HUES48 (cell line): ENCODE results near the gene OIP5.

Experiments used
- H3K27ac ChIP-seq: one replicate; pipeline ENCODE4 v1.7.0; 2013; ENCODE audit warnings: low read depth, low read length, inconsistent platforms
- H3K27me3 ChIP-seq: 2 replicates; pipeline ENCODE4 v1.6.1; 2013; ENCODE audit warnings: mild to moderate bottlenecking, low read length; ENCODE audit not compliant: control insufficient read depth, insufficient read depth
- H3K36me3 ChIP-seq: 2 replicates; pipeline ENCODE4 v1.6.1; 2013; ENCODE audit warnings: low read length; ENCODE audit not compliant: control insufficient read depth, insufficient read depth
- H3K4me1 ChIP-seq: 2 replicates; pipeline ENCODE4 v1.6.1; 2013; ENCODE audit warnings: mild to moderate bottlenecking, low read length; ENCODE audit not compliant: control insufficient read depth, insufficient read depth
- H3K4me3 ChIP-seq: 2 replicates; pipeline ENCODE4 v1.5.1; 2013; ENCODE audit warnings: mild to moderate bottlenecking, low read depth, low read length
- H3K9ac ChIP-seq: 2 replicates; pipeline ENCODE4 v1.6.1; 2013; ENCODE audit warnings: mild to moderate bottlenecking, low read depth, low read length, moderate library complexity
- H3K9me3 ChIP-seq: 2 replicates; pipeline ENCODE4 v1.6.1; 2013; ENCODE audit warnings: low read length; ENCODE audit not compliant: control insufficient read depth, insufficient read depth

OIP5 gene

GRCh38 chr15:41332194-41333025 lies at the start of gene OIP5, which contains the start of gene NUSAP1:
TSS of gene OIP5 (minus strand) at chr15:41332591. CDS start at chr15:41332561, 30 bp downstream.
TSS of gene NUSAP1 (plus strand) at chr15:41332881. CDS start at chr15:41332958, 77 bp downstream.
- Histone ChIP-seq H3K27ac (peak within 1 kb of the TSS; percentile 95), H3K9ac (peak within 1 kb of the TSS; percentile 93), H3K9me3 (no peaks in the 10 kb centered on the region), H3K4me3 (peak within 1 kb of the TSS; percentile 97), H3K27me3 (no peaks in the 10 kb centered on the region), H3K36me3 (peaks cover 19% of the 10 kb centered on the region), H3K4me1 (0 out of 2 replicates have a peak, but pooled peaks cover 9% of the 10 kb centered on the region)

GRCh38 chr15:41377978-41378377 lies 45.6 kb upstream of the OIP5 start:
- no peaks in the 10 kb centered on the region for H3K27me3 ChIP-seq
- H3K9ac ChIP-seq, result no peak overlapping the region
- H3K27ac ChIP-seq, result no peak overlapping the region
- H3K9me3 ChIP-seq, result peaks cover 11% of the 10 kb centered on the region
- no peak overlapping the region for H3K4me3 ChIP-seq
- H3K4me1 ChIP-seq, result no peaks in the 10 kb centered on the region
- H3K36me3 ChIP-seq, result peaks cover 72% of the 10 kb centered on the region

- Histone ChIP-seq H3K9me3 (no peaks in the 10 kb centered on the region), H3K27ac (no peak overlapping the region), H3K4me1 (no peaks in the 10 kb centered on the region), H3K9ac (no peak overlapping the region), H3K4me3 (no peak overlapping the region), H3K36me3 (peaks cover 94% of the 10 kb centered on the region), H3K27me3 (no peaks in the 10 kb centered on the region)
Observed at GRCh38 chr15:41367418-41367817, 35.0 kb upstream of the OIP5 start.

- no peak overlapping the region for H3K9ac ChIP-seq
- H3K4me3 ChIP-seq, result no peak overlapping the region
- no peak overlapping the region for H3K27ac ChIP-seq
- H3K4me1 ChIP-seq, result no peaks in the 10 kb centered on the region
- no peaks in the 10 kb centered on the region for H3K9me3 ChIP-seq
- peaks cover 95% of the 10 kb centered on the region for H3K36me3 ChIP-seq
- no peaks in the 10 kb centered on the region for H3K27me3 ChIP-seq
Observed at GRCh38 chr15:41354371-41354770, 22.0 kb upstream of the OIP5 start.

DNA sequence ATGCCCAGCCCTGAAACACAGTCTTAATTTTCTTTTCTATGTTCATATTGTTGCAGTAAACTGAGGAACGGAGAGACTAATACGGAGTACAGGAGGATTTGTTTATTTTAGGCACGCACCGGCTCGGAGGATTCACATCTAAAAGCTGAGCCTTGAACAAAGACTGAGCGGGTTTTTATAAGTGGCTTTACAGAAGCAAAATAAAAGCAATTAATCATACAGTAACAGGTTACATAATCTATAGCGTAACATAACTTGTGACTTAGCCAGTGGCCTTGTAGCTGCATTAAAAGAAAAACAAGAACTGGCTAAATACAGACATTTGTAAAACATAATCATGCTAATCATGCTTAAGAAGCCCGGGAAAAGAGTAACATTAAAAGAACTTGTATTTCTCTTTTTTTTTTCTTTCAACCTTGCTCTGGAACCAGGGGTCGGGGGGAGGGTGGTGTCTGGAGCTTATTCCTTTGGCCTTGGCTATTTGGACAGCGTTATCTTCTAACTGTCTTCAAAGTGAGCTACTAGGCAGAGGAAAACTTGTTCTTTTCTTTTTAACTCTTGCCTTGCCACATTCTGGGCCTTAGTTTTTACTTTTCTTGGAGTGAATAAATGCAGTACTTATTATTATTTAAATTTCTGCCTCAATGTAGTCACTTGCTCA lies 17.8 kb upstream of the OIP5 start:
- H3K27me3 ChIP-seq, result no peaks in the 10 kb centered on the region
- H3K4me3 ChIP-seq, result no peak overlapping the region
- H3K36me3 ChIP-seq, result peaks cover 91% of the 10 kb centered on the region
- no peaks in the 10 kb centered on the region for H3K4me1 ChIP-seq
- no peak overlapping the region for H3K27ac ChIP-seq
- H3K9me3 ChIP-seq, result no peaks in the 10 kb centered on the region
- no peak overlapping the region for H3K9ac ChIP-seq

- Histone ChIP-seq H3K27me3 (no peaks in the 10 kb centered on the region), H3K9me3 (no peaks in the 10 kb centered on the region), H3K27ac (no peak overlapping the region), H3K9ac (no peak overlapping the region), H3K4me3 (no peak overlapping the region), H3K4me1 (no peaks in the 10 kb centered on the region), H3K36me3 (peaks cover 94% of the 10 kb centered on the region)
Observed at GRCh38 chr15:41347236-41347635, 14.8 kb upstream of the OIP5 start.

DNA sequence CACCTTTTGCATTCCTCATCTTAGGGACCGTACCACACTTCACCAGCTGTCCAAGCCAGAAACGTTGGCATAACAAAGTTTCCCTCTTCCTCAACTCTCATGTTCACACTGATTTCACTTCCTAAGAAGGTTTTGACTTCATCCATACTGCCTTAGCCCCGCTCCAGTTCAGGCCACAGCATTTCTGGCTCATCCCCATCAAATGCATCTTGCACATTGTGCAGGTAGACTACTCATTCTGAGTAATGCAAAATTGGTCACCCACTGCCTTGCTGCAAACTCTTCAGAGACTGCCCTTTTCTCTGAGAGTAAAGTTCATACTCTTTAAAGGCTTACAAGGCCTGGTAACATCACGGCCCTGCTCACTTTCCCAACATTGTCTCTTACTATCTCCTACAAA lies 9.1 kb upstream of the OIP5 start:
- no peak overlapping the region for H3K27ac ChIP-seq
- no peak overlapping the region for H3K9ac ChIP-seq
- no peaks in the 10 kb centered on the region for H3K4me1 ChIP-seq
- H3K9me3 ChIP-seq, result no peaks in the 10 kb centered on the region
- no peak overlapping the region for H3K4me3 ChIP-seq
- H3K27me3 ChIP-seq, result no peaks in the 10 kb centered on the region
- H3K36me3 ChIP-seq, result peaks cover 91% of the 10 kb centered on the region

- peaks cover 78% of the 10 kb centered on the region for H3K36me3 ChIP-seq
Observed at GRCh38 chr15:41340189-41340695, 7.9 kb upstream of the OIP5 start.

DNA sequence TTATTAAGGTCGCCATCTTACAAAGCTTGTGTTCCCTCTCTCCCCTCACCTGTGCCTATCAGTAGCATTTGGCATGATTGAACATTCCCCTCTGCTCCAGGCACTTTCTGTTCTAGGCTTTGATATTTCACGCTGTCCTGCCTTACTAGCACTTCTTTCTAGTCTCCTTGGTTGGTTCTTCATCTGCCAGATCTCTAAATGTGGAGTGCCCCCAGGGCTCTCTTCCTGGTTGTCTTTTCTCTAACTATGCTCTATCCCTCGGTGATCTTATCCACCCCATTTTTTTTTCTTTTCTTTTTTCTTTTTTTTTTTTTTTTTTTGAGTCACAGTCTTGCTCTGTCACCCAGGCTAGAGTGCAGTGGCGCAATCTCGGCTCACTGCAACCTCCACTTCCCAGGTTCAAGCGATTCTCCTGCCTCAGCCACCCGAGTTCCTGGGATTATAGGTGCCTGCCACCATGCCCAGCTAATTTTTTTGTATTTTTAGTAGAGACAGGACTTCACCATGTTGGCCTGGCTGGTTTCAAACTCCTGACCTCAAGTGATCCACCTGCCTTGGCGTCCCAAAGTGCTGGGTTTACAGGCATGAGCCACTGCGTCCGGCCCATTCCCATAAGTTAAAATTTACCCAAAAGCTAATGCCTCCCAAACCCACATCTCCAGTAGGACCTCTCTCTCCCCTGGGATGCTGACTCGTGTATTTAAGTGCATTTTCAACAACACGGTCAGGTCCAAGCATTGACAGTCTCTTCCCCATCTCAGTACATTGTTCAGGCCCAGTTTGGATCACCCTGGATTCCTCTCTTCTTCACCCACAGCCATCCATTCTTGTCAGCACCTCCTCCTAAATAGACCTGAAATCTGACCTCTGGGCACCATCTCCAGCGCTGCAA lies 5.5 kb upstream of the OIP5 start:
- Histone ChIP-seq H3K4me1 (0 out of 2 replicates have a peak, but pooled peaks cover 4% of the 10 kb centered on the region), H3K27ac (no peak overlapping the region), H3K9me3 (no peaks in the 10 kb centered on the region), H3K36me3 (peaks cover 54% of the 10 kb centered on the region), H3K4me3 (no peak overlapping the region), H3K9ac (no peak overlapping the region), H3K27me3 (no peaks in the 10 kb centered on the region)

More at GRCh38 chr15:41340189-41340695, 7.9 kb upstream of the OIP5 start:
- no peak overlapping the region for H3K27ac ChIP-seq
- no peak overlapping the region for H3K9ac ChIP-seq
- H3K9me3 ChIP-seq, result no peaks in the 10 kb centered on the region
- no peaks in the 10 kb centered on the region for H3K27me3 ChIP-seq
- no peaks in the 10 kb centered on the region for H3K4me1 ChIP-seq
- H3K4me3 ChIP-seq, result no peak overlapping the region

- Histone ChIP-seq H3K36me3 (peaks cover 48% of the 10 kb centered on the region), H3K9ac (no peak overlapping the region), H3K27me3 (no peaks in the 10 kb centered on the region), H3K4me3 (no peak overlapping the region), H3K27ac (no peak overlapping the region), H3K4me1 (0 out of 2 replicates have a peak, but pooled peaks cover 4% of the 10 kb centered on the region), H3K9me3 (no peaks in the 10 kb centered on the region)
Observed at GRCh38 chr15:41337047-41337446, 4.7 kb upstream of the OIP5 start.
